HUES48 (cell line): Measurements from ENCODE around the gene P2RX2.

Source experiments
- H3K27ac ChIP-seq: one replicate; pipeline ENCODE4 v1.7.0; 2013; ENCODE audit warnings: low read depth, low read length, inconsistent platforms
- H3K27me3 ChIP-seq: 2 replicates; pipeline ENCODE4 v1.6.1; 2013; ENCODE audit warnings: mild to moderate bottlenecking, low read length; ENCODE audit not compliant: control insufficient read depth, insufficient read depth
- H3K36me3 ChIP-seq: 2 replicates; pipeline ENCODE4 v1.6.1; 2013; ENCODE audit warnings: low read length; ENCODE audit not compliant: control insufficient read depth, insufficient read depth
- H3K4me1 ChIP-seq: 2 replicates; pipeline ENCODE4 v1.6.1; 2013; ENCODE audit warnings: mild to moderate bottlenecking, low read length; ENCODE audit not compliant: control insufficient read depth, insufficient read depth
- H3K4me3 ChIP-seq: 2 replicates; pipeline ENCODE4 v1.5.1; 2013; ENCODE audit warnings: mild to moderate bottlenecking, low read depth, low read length
- H3K9ac ChIP-seq: 2 replicates; pipeline ENCODE4 v1.6.1; 2013; ENCODE audit warnings: mild to moderate bottlenecking, low read depth, low read length, moderate library complexity
- H3K9me3 ChIP-seq: 2 replicates; pipeline ENCODE4 v1.6.1; 2013; ENCODE audit warnings: low read length; ENCODE audit not compliant: control insufficient read depth, insufficient read depth

Gene P2RX2

DNA sequence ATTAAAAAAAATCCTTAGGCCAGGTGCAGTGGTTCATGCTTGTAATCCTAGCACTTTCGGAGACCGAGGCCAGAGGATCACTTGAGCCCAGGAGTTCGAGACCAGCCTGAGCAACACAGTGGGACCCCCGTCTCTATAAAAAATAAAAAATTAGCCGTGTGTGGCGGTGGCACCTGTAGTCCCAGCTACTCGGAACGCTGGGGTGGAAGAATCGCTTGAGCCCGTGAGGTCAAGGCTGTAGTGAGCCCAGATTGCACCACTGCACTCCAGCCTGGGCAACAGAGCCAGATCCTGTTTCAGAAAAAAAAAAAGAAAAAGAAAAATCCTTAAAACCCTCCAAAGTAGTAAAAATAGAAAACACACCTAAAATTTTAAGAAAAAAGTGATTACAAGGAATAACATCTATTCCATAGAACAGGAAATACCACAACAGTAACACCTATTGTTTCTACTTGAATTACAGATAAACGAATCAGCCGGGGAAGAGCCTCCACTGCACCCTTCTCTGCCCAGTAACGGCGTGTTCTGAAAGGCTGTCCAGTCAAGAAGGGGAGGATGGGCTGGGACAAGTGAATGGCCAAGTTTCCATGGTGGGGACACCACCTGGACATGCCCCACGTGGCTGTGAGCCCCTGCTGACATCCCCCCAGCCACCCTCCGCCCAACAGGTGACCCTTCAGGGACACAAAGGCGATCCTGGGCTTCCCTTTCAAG is 50.7 kb downstream of the P2RX2 start:
- Histone ChIP-seq H3K4me3 (no peak overlapping the region), H3K9ac (no peak overlapping the region), H3K27ac (no peak overlapping the region), H3K36me3 (peaks cover 92% of the 10 kb centered on the region), H3K27me3 (no peaks in the 10 kb centered on the region), H3K9me3 (no peaks in the 10 kb centered on the region), H3K4me1 (no peaks in the 10 kb centered on the region)
